ENCODE results near the gene ATP11A. TPM values are rescaled to one million over a fixed set of nuclear protein-coding genes. Genes with fewer than 3 reads are reported as not detected.
"Not testable (repeated sequence)": the region's sequence is repeated elsewhere in the genome, so short reads cannot be mapped to it uniquely, and the experiment has no call there.

The ATP11A gene
- total RNA-seq, 1 donor from 2014 or later: 22.1 TPM

GRCh38 chr13:112841303-112842015 lies 151.6 kb downstream of the ATP11A start:
- DNase-seq: not testable (repeated sequence)

- DNase-seq: no peak
These were observed 152.6 kb downstream of the ATP11A start for GRCh38 chr13:112842343-112842856.

GRCh38 chr13:112842931-112843391 lies 153.1 kb downstream of the ATP11A start:
- DNase-seq: no peak

GRCh38 chr13:112843392-112844111 lies 153.7 kb downstream of the ATP11A start:
- no peak for DNase-seq

- DNase-seq: no peak
These were observed 154.6 kb downstream of the ATP11A start for GRCh38 chr13:112844411-112844810.

GRCh38 chr13:112844879-112845278 lies 155.0 kb downstream of the ATP11A start:
- DNase-seq: no peak

GRCh38 chr13:112845511-112846144 lies 155.8 kb downstream of the ATP11A start:
- no peak for DNase-seq

- DNase-seq: no peak
These were observed 156.7 kb downstream of the ATP11A start for GRCh38 chr13:112846411-112847115.

- DNase-seq: no peak
These were observed 159.7 kb downstream of the ATP11A start for GRCh38 chr13:112849500-112849899.

GRCh38 chr13:112850273-112850672 lies 160.4 kb downstream of the ATP11A start:
- no peak for DNase-seq

- DNase-seq: no peak
These were observed 161.5 kb downstream of the ATP11A start for GRCh38 chr13:112851107-112852038.

- no peak for DNase-seq
These were observed 162.6 kb downstream of the ATP11A start for GRCh38 chr13:112852392-112852791.

- DNase-seq: no peak
These were observed 163.0 kb downstream of the ATP11A start for GRCh38 chr13:112852808-112853207.

GRCh38 chr13:112854321-112854720 lies 164.5 kb downstream of the ATP11A start:
- no peak for DNase-seq

GRCh38 chr13:112855859-112856258 lies 166.0 kb downstream of the ATP11A start:
- DNase-seq: no peak

- no peak for DNase-seq
These were observed 168.2 kb downstream of the ATP11A start for GRCh38 chr13:112857914-112858490.

- DNase-seq: no peak
These were observed 169.4 kb downstream of the ATP11A start for GRCh38 chr13:112859128-112859816.

GRCh38 chr13:112859817-112860190 lies 170.0 kb downstream of the ATP11A start:
- no peak for DNase-seq

- DNase-seq: no peak
These were observed 172.2 kb downstream of the ATP11A start for GRCh38 chr13:112861876-112862615.
